Hepatocyte (in vitro differentiated cells): ENCODE measurements around the gene DDX21. TPM values are rescaled to one million over a fixed set of nuclear protein-coding genes. Genes with fewer than 3 reads are reported as not detected.
"Not testable (repeated sequence)": the region's sequence is repeated elsewhere in the genome, so short reads cannot be mapped to it uniquely, and the experiment has no call there.

ENCODE experiments used
- DNase-seq: peaks from one replicate; pipeline ENCODE4 v3.0.0-alpha.2; 2016; ENCODE audit warnings: low spot score
- H2AFZ ChIP-seq: fragments of 200-600 bp; sonication (generic); 2 replicates; pipeline ENCODE4 v1.6.0; 2016; ENCODE audit warnings: antibody characterized with exemption, mild to moderate bottlenecking
- H3K27ac ChIP-seq: fragments of 200-600 bp; sonication (generic); 2 replicates; pipeline ENCODE4 v1.5.1; 2016; ENCODE audit warnings: mild to moderate bottlenecking
- H3K27me3 ChIP-seq: fragments of 200-600 bp; sonication (generic); 2 replicates; pipeline ENCODE4 v1.6.1; 2016
- H3K36me3 ChIP-seq: fragments of 200-600 bp; sonication (generic); replicated peaks from 2 replicates; pipeline ENCODE4 v1.5.1; 2016; ENCODE audit warnings: low read depth; ENCODE audit not compliant: insufficient read depth
- H3K4me1 ChIP-seq: fragments of 200-600 bp; sonication (generic); 2 replicates; pipeline ENCODE4 v1.5.1; 2016; ENCODE audit warnings: mild to moderate bottlenecking, moderate library complexity; ENCODE audit not compliant: insufficient read depth
- H3K4me2 ChIP-seq: fragments of 200-600 bp; sonication (generic); 2 replicates; pipeline ENCODE4 v1.6.0; 2016
- H3K4me3 ChIP-seq: fragments of 200-600 bp; sonication (generic); 2 replicates; pipeline ENCODE4 v1.5.1; 2016; ENCODE audit warnings: mild to moderate bottlenecking
- H3K79me2 ChIP-seq: fragments of 200-600 bp; sonication (generic); 2 replicates; pipeline ENCODE4 v1.6.0; 2017; ENCODE audit warnings: mild to moderate bottlenecking
- H3K9me2 ChIP-seq: fragments of 200-600 bp; sonication (generic); replicated peaks from 2 replicates; pipeline ENCODE4 v1.6.0; 2017; ENCODE audit warnings: mild to moderate bottlenecking; ENCODE audit not compliant: insufficient read depth
- H3K9me3 ChIP-seq: fragments of 200-600 bp; sonication (generic); 2 replicates; pipeline ENCODE4 v1.5.1; 2016; ENCODE audit warnings: low read depth, mild to moderate bottlenecking
- H4K20me1 ChIP-seq: fragments of 200-600 bp; sonication (generic); 2 replicates; pipeline ENCODE4 v1.6.0; 2016; ENCODE audit warnings: mild to moderate bottlenecking; ENCODE audit not compliant: insufficient read depth, poor library complexity, severe bottlenecking
- CTCF ChIP-seq: fragments of 200-600 bp; sonication (generic); IDR thresholded peaks from 2 replicates; pipeline ENCODE4 v1.5.1; 2016; ENCODE audit warnings: antibody characterized with exemption, mild to moderate bottlenecking; ENCODE audit not compliant: poor library complexity
- EZH2 ChIP-seq: fragments of 200-600 bp; sonication (generic); IDR thresholded peaks from 2 replicates; pipeline ENCODE4 v1.6.1; 2016; ENCODE audit warnings: antibody characterized with exemption, mild to moderate bottlenecking, borderline replicate concordance
- EZH2phosphoT487 ChIP-seq: fragments of 200-600 bp; sonication (generic); IDR thresholded peaks from one replicate; pipeline ENCODE4 v1.6.1; 2018; ENCODE audit warnings: antibody characterized with exemption, mild to moderate bottlenecking, low read depth, moderate library complexity; ENCODE audit not compliant: unreplicated experiment, severe bottlenecking
- WGBS: methylation state at CpG from one replicate; pipeline ENCODE4 v1.1.6; 2016; ENCODE audit warnings: low lambda C conversion rate; ENCODE audit errors: missing lambda C conversion rate; 5-methylcytosine and 5-hydroxymethylcytosine counted together
- polyA plus RNA-seq: library from polyadenylated mRNA; unstranded; fragments of >200 nt; fragmentation: Nextera tagmentation; extraction: Ambion mirVana; gene quantifications from 2 replicates; pipeline ENCODE4 v1.2.1, GENCODE V29; 2016
- total RNA-seq: library from RNA; depleted of rRNA; stranded (reverse); fragments of >200 nt; gene quantifications from 2 replicates; pipeline ENCODE4 v1.2.3, GENCODE V29; 2014

The DDX21 gene
- total and polyA plus RNA-seq, 2 experiments from 2014 or later, result 15.8 to 55.7 TPM

DNA sequence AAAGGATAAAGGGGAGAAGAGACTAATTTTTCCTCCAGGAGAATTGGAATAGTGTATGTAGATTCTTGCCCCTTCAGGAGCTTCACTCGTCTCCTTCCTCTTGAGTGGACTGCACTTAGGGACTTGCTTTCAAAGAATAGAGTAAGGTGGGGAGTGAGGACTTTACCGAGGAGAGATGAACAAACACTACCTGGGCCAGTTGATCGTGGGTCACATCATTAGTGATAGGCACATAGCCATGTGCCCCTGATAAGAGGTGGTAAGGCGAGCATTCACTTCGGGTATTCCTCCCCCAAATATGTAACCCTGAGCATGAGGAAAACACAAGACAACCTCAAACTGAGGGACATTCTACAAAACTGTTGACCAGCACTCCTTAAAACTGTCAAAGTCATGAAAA, 18.0 kb downstream of the DDX21 start:
- WGBS, result 87% methylated on average over 5 of the region's 5 CpGs
- H4K20me1 ChIP-seq, result no peaks in the 10 kb centered on the region
- peaks cover 3% of the 10 kb centered on the region for H3K79me2 ChIP-seq
- H3K9me3 ChIP-seq, result no peaks in the 10 kb centered on the region
- DNase-seq, result no peak
- H3K4me2 ChIP-seq, result no peak overlapping the region
- H3K36me3 ChIP-seq, result peaks cover 3% of the 10 kb centered on the region
- H3K4me3 ChIP-seq, result no peak overlapping the region
- no peaks in the 10 kb centered on the region for H3K27me3 ChIP-seq
- no peaks in the 10 kb centered on the region for H3K4me1 ChIP-seq
- H2AFZ ChIP-seq, result no peak overlapping the region
- H3K9me2 ChIP-seq, result no peaks in the 10 kb centered on the region
- TF ChIP-seq EZH2phosphoT487, result no peak
- TF ChIP-seq CTCF, result no peak
- TF ChIP-seq EZH2, result no peak
- no peak overlapping the region for H3K27ac ChIP-seq

DNA sequence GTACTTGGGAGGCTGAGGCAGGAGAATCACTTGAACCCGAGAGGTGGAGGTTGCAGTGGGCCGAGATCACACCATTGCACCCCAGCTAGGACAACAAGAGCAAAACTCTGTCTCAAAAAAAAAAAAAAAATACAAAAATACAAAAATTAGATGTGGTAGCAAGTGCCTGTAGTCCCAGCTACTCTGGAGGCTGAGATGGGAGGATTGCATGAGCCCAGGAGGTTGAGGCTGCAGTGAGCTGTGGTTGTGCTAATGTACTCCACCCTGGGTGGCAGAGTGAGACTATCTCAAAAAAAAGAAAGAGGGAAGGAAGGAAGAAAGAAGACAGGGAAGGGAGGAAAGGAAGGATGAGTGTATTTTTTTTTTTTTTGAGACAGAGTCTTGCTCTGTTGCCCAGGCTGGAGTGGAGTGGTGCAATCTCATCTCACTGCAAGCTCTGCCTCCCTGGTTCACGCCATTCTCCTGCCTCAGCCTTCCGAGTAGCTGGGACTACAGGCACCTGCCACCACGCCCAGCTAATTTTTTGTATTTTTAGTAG, 20.0 kb downstream of the DDX21 start:
- DNase-seq, H3K9me2 ChIP-seq, H3K79me2 ChIP-seq, H3K4me1 ChIP-seq, H3K4me2 ChIP-seq, H3K9me3 ChIP-seq, H3K27me3 ChIP-seq, H3K36me3 ChIP-seq, H2AFZ ChIP-seq, H3K27ac ChIP-seq, H3K4me3 ChIP-seq, H4K20me1 ChIP-seq: not testable (repeated sequence)
- 100% methylated on average over 5 of the region's 5 CpGs for WGBS

DNA sequence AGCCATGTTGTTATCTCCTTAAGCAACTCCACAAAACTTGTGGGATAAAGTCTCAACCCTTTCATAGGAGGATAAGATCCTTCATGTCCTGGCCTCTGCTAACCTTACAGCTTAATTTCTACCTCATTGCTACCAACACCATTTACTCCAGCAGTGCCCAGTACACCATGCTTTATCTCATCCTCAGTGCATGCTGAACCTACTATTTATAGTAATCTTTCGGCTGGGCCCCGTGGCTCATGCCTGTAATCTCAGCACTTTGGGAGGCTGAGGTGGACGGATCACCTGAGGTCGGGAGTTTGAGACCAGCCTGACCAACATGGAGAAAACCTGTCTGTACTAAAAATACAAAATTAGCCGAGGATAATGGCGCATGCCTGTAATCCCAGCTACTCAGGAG, 23.8 kb downstream of the DDX21 start:
- not testable (repeated sequence) for H3K79me2 ChIP-seq, H3K27ac ChIP-seq, H3K9me2 ChIP-seq, DNase-seq, H3K27me3 ChIP-seq, H3K4me1 ChIP-seq, H3K36me3 ChIP-seq, H3K4me3 ChIP-seq, H3K4me2 ChIP-seq, H2AFZ ChIP-seq, H4K20me1 ChIP-seq, H3K9me3 ChIP-seq
- 92% methylated on average over 6 of the region's 6 CpGs for WGBS

DNA sequence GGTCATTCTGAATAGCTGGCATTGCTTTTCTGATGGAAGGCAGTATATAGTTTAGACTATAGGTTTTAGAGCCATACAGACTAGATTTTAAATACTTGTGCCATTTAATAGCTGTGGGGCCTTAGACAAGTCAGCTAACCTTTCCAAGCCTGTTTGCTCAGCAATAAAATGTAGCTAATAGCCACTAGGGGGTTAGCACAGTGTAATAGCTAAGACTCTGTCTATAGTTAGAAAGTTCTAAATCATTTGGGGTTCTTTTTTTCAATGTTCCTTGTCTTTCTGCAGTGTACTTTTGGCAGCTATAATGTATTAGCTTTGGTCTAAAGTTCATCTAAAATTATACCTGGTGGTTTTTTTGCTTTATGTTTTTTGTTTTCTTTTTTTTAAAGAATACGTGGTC, 25.1 kb downstream of the DDX21 start:
- Histone ChIP-seq H3K36me3 (no peaks in the 10 kb centered on the region), H3K4me1 (no peaks in the 10 kb centered on the region), H3K27ac (no peak overlapping the region), H3K27me3 (no peaks in the 10 kb centered on the region), H3K9me2 (no peaks in the 10 kb centered on the region), H4K20me1 (no peaks in the 10 kb centered on the region), H3K79me2 (no peaks in the 10 kb centered on the region), H3K9me3 (no peaks in the 10 kb centered on the region), H3K4me2 (no peak overlapping the region), H3K4me3 (no peak overlapping the region), H2AFZ (no peak overlapping the region)
- no peak for TF ChIP-seq EZH2
- TF ChIP-seq CTCF, result peak; percentile 27
- 82% methylated on average over 1 of the region's 1 CpG for WGBS
- DNase-seq, result peak; percentile 34

GRCh38 chr10:68982389-68982788, 26.4 kb downstream of the DDX21 start:
- Histone ChIP-seq H4K20me1 (no peaks in the 10 kb centered on the region), H3K9me3 (no peaks in the 10 kb centered on the region), H3K27me3 (no peaks in the 10 kb centered on the region), H3K4me3 (no peak overlapping the region), H3K36me3 (no peaks in the 10 kb centered on the region), H3K27ac (no peak overlapping the region), H2AFZ (no peak overlapping the region), H3K79me2 (no peaks in the 10 kb centered on the region), H3K4me1 (no peaks in the 10 kb centered on the region), H3K9me2 (no peaks in the 10 kb centered on the region), H3K4me2 (no peak overlapping the region)
- TF ChIP-seq EZH2phosphoT487, result no peak
- no peak for TF ChIP-seq EZH2
- TF ChIP-seq CTCF, result no peak
- WGBS, result 98% methylated on average over 11 of the region's 11 CpGs
- no peak for DNase-seq
